GM21423 (cell line): ENCODE data around the gene MTERF4.

Experiments used
- ATAC-seq: cut with Tn5 transposase; IDR thresholded peaks from one replicate; pipeline ENCODE4 v1.9.1; 2021; ENCODE audit warnings: mild to moderate bottlenecking, moderate library complexity; ENCODE audit not compliant: unreplicated experiment

MTERF4 gene

GRCh38 chr2:241052677-241053360 is 49.3 kb downstream of the MTERF4 start:
- ATAC-seq: no peak

- no peak for ATAC-seq
Measured at GRCh38 chr2:241051578-241052487, 50.3 kb downstream of the MTERF4 start.

- ATAC-seq: no peak
Measured at GRCh38 chr2:241050624-241051577, 51.2 kb downstream of the MTERF4 start.

- ATAC-seq: no peak
Measured at GRCh38 chr2:241049739-241050623, 52.1 kb downstream of the MTERF4 start.

- ATAC-seq: no peak
Measured at GRCh38 chr2:241048949-241049343, 53.1 kb downstream of the MTERF4 start.

GRCh38 chr2:241048149-241048948 is 53.7 kb downstream of the MTERF4 start:
- ATAC-seq: no peak

GRCh38 chr2:241047253-241048010 is 54.7 kb downstream of the MTERF4 start:
- no peak for ATAC-seq
